ENCODE measurements around the gene SLC7A14. TPM values are rescaled to one million over a fixed set of nuclear protein-coding genes. Genes with fewer than 3 reads are reported as not detected.
A peak's percentile ranks its signal among the peaks of the same experiment; 100 is the strongest.

SLC7A14 gene
- total and polyA plus RNA-seq, 2 of the 13 experiments (the other 11 are each of a cell fraction or from before 2014, with no cell fraction given): not detected

DNA sequence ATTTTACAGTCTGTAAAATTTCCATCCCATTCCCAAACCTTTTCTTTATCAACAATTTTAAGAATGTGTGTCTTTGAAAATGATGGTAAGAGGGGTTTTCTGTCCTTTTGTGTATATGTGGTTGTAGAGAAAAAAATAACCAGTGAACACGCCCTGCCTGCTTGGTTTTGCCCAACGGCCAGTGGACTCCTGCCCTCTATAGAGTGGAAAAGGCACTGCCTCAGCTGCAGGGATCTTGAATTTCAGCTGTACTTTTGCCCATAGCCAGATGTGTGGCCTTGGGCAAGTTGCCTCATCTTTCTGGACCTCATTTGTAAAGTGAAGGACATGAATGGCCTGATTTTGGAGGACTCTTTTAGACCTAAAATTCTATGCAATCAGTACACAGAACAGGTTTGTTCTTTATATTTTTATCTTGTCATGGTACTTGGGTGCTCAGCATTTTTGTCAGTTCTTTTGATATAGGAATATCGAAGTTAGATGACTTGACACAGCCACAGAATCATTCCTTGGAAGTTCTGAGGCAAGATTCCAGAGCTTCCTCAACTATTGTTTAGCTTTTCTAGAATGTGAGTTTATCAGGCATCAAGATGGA lies 86.2 kb downstream of the SLC7A14 start (continued):
- TF ChIP-seq RERE (CRISPR knock-in tag; IDR thresholded peaks at IDR 0.05; ENCODE audit: low read depth) (no peak), HNRNPUL1 (IDR thresholded peaks at IDR 0.05; ENCODE audit: low read depth, low read length) (no peak), ZNF660 (CRISPR knock-in tag; IDR thresholded peaks at IDR 0.05; ENCODE audit: borderline replicate concordance, low read depth) (no peak), EHMT2 (IDR thresholded peaks at IDR 0.05; ENCODE audit: borderline replicate concordance, low read depth, low read length) (no peak), ZSCAN9 (CRISPR knock-in tag; IDR thresholded peaks at IDR 0.05; ENCODE audit: borderline replicate concordance) (peak; percentile 38; the same call in 1 of the 2 replicates), POLR2AphosphoS5 (IDR thresholded peaks at IDR 0.05; ENCODE audit: low read depth, low read length) (no peak), FOXA1 (IDR thresholded peaks at IDR 0.05) (no peak), FOXA1 (CRISPR knock-in tag; IDR thresholded peaks at IDR 0.05) (no peak), ZNF891 (CRISPR knock-in tag; IDR thresholded peaks at IDR 0.05) (no peak), ZNF614 (CRISPR knock-in tag; IDR thresholded peaks at IDR 0.05; ENCODE audit: borderline replicate concordance) (peak; percentile 60), TEAD3 (CRISPR knock-in tag; optimal IDR thresholded peaks at IDR 0.05; ENCODE audit: borderline replicate concordance) (peak; percentile 51), TCF12 (IDR thresholded peaks at IDR 0.05) (no peak), TCF12 (CRISPR knock-in tag; IDR thresholded peaks at IDR 0.05) (no peak), PATZ1 (CRISPR knock-in tag; IDR thresholded peaks at IDR 0.05) (no peak), ZEB1 (IDR thresholded peaks at IDR 0.05; ENCODE audit: insufficient replicate concordance, low read depth) (no peak), SIN3B (IDR thresholded peaks at IDR 0.05; ENCODE audit: low read length) (no peak), KDM6A (CRISPR knock-in tag; IDR thresholded peaks at IDR 0.05; ENCODE audit: low read depth) (no peak), PCBP1 (IDR thresholded peaks at IDR 0.05; ENCODE audit: borderline replicate concordance, low read depth, low read length) (no peak)
- TF ChIP-seq, protein P1, sequence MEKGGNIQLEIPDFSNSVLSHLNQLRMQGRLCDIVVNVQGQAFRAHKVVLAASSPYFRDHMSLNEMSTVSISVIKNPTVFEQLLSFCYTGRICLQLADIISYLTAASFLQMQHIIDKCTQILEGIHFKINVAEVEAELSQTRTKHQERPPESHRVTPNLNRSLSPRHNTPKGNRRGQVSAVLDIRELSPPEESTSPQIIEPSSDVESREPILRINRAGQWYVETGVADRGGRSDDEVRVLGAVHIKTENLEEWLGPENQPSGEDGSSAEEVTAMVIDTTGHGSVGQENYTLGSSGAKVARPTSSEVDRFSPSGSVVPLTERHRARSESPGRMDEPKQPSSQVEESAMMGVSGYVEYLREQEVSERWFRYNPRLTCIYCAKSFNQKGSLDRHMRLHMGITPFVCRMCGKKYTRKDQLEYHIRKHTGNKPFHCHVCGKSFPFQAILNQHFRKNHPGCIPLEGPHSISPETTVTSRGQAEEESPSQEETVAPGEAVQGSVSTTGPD (CRISPR knock-in tag; IDR thresholded peaks at IDR 0.05): no peak
- TF ChIP-seq, protein P2, sequence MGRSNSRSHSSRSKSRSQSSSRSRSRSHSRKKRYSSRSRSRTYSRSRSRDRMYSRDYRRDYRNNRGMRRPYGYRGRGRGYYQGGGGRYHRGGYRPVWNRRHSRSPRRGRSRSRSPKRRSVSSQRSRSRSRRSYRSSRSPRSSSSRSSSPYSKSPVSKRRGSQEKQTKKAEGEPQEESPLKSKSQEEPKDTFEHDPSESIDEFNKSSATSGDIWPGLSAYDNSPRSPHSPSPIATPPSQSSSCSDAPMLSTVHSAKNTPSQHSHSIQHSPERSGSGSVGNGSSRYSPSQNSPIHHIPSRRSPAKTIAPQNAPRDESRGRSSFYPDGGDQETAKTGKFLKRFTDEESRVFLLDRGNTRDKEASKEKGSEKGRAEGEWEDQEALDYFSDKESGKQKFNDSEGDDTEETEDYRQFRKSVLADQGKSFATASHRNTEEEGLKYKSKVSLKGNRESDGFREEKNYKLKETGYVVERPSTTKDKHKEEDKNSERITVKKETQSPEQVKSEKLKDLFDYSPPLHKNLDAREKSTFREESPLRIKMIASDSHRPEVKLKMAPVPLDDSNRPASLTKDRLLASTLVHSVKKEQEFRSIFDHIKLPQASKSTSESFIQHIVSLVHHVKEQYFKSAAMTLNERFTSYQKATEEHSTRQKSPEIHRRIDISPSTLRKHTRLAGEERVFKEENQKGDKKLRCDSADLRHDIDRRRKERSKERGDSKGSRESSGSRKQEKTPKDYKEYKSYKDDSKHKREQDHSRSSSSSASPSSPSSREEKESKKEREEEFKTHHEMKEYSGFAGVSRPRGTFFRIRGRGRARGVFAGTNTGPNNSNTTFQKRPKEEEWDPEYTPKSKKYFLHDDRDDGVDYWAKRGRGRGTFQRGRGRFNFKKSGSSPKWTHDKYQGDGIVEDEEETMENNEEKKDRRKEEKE (IDR thresholded peaks at IDR 0.05): no peak
